Suprapubic skin (tissue), 4 donors: Measurements from ENCODE around the gene ENOX2. TPM values are rescaled to one million over a fixed set of nuclear protein-coding genes. Genes with fewer than 3 reads are reported as not detected.
A peak's percentile ranks its signal among the peaks of the same experiment; 100 is the strongest.

Source experiments
- DNase-seq, 2 donors: peaks; one replicate each; pipeline ENCODE4 v3.0.0-alpha.2; 2019; ENCODE audit warnings: low spot score in 2 of 2
- H3K27ac ChIP-seq: fragments of 200-600 bp; sonication (generic); one replicate; pipeline ENCODE4 v1.5.1; 2019
- H3K27me3 ChIP-seq: fragments of 200-600 bp; sonication (generic); one replicate; pipeline ENCODE4 v1.5.1; 2019
- H3K36me3 ChIP-seq: fragments of 200-600 bp; sonication (generic); one replicate; pipeline ENCODE4 v1.5.1; 2019
- H3K4me1 ChIP-seq: fragments of 200-600 bp; sonication (generic); one replicate; pipeline ENCODE4 v1.5.1; 2019
- H3K4me3 ChIP-seq: fragments of 200-600 bp; sonication (generic); one replicate; pipeline ENCODE4 v1.5.1; 2019; ENCODE audit warnings: mild to moderate bottlenecking
- H3K9me3 ChIP-seq: fragments of 200-600 bp; sonication (generic); one replicate; pipeline ENCODE4 v1.5.1; 2019
- CTCF ChIP-seq, 2 donors: fragments of 200-600 bp in 1 of 2; fragments of 450-650 bp in 1 of 2; sonication (generic) in 1 of 2; IDR thresholded peaks; one replicate each; pipeline ENCODE4 v1.5.1; 2016 to 2019; ENCODE audit warnings: antibody characterized with exemption in 2 of 2, mild to moderate bottlenecking in 1 of 2, moderate library complexity in 1 of 2
- EP300 ChIP-seq: sonication (generic); formaldehyde crosslinking; IDR thresholded peaks from one replicate; pipeline ENCODE4 v1.6.1; 2017; ENCODE audit warnings: antibody characterized with exemption
- POLR2A ChIP-seq, 2 donors: fragments of 450-650 bp; IDR thresholded peaks; one replicate each; pipeline ENCODE4 v1.6.1; 2017; ENCODE audit warnings: antibody characterized with exemption in 2 of 2, mild to moderate bottlenecking in 2 of 2, moderate library complexity in 2 of 2
- POLR2AphosphoS5 ChIP-seq, 3 donors: sonication (generic); formaldehyde crosslinking; IDR thresholded peaks; one replicate each; pipeline ENCODE4 v1.6.1; 2017; ENCODE audit warnings: antibody characterized with exemption in 3 of 3
- WGBS: methylation state at CpG from one replicate; pipeline ENCODE4 v1.1.5; 2018; 5-methylcytosine and 5-hydroxymethylcytosine counted together
- total RNA-seq, 4 donors: library from RNA; depleted of rRNA; stranded (reverse); fragments of >200 nt; gene quantifications; one replicate each; pipeline ENCODE4 v1.1.0, GENCODE V29; 2016

Gene ENOX2, protein sequence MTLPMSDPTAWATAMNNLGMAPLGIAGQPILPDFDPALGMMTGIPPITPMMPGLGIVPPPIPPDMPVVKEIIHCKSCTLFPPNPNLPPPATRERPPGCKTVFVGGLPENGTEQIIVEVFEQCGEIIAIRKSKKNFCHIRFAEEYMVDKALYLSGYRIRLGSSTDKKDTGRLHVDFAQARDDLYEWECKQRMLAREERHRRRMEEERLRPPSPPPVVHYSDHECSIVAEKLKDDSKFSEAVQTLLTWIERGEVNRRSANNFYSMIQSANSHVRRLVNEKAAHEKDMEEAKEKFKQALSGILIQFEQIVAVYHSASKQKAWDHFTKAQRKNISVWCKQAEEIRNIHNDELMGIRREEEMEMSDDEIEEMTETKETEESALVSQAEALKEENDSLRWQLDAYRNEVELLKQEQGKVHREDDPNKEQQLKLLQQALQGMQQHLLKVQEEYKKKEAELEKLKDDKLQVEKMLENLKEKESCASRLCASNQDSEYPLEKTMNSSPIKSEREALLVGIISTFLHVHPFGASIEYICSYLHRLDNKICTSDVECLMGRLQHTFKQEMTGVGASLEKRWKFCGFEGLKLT
- 10 to 100 TPM in 3 of 4 donors, 1 to 10 TPM in 1; 9.6 to 11.1 (median 10.7) TPM for total RNA-seq

DNA sequence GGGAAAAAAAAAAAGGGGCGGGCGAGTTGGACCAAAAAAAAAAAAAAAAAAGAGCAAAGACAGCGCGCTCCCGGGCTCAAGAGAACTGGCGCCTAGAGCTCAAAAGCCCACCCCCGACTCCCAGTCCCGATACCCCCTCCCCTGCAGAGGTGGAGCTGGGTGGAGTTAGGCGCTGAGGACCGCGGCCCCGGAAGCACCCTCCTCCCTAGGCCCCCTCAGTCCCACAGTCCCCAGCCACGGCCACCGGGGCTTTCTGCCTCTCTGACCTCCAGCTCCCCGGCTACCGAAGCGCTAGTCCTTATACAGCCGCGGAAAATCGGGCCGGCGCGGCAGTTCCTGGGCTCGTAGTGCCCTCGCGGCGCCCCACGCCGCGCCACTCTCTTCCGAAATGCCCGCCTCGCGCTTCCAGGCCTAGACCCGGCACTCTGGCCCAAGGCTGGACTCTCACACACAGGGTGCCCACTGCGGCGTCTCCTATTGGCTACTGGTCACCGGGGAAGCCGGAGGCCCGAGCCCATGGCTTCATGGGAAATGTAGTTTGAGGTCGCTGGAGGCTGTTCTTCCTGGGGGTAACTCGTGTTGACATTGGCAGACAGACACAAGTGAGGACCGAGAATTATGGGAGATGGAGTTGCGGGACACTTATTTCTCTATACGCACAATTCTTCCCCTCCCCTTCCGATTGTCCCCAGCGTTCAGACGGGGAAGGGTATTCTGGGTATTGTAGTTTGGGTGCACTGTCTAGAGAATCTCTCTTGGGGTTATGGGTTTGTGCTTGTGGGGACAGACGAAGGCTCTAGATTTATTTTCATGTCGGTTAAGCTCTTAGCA lies at the start of gene ENOX2:
TSS of gene ENOX2 (minus strand) at position 427 of the 831 bp plus-strand sequence. CDS start 199,993 bp downstream, outside the sequence.
- 33% methylated on average over 22 of the region's 50 CpGs for WGBS
- H3K27ac ChIP-seq, result peak within 1 kb of the TSS; percentile 84
- H3K36me3 ChIP-seq, result no peaks in the 10 kb centered on the region
- H3K4me1 ChIP-seq, result peaks cover 8% of the 10 kb centered on the region
- TF ChIP-seq POLR2AphosphoS5 (IDR thresholded peaks at IDR 0.05) (peak in 1 of 3 donors; percentile 20), CTCF (IDR thresholded peaks at IDR 0.05) (no peak), EP300 (no peak), POLR2A (IDR thresholded peaks at IDR 0.05) (peak in 1 of 2 donors; percentile 39)
- H3K4me3 ChIP-seq, result peak within 1 kb of the TSS; percentile 59
- H3K27me3 ChIP-seq, result no peaks in the 10 kb centered on the region
- peak; percentile 94 for DNase-seq
- no peaks in the 10 kb centered on the region for H3K9me3 ChIP-seq

- DNase-seq, result no peak
- no peak for TF ChIP-seq CTCF (IDR thresholded peaks at IDR 0.05)
- TF ChIP-seq POLR2AphosphoS5 (IDR thresholded peaks at IDR 0.05), result no peak
- no peak for TF ChIP-seq POLR2A (IDR thresholded peaks at IDR 0.05)
- no peak for TF ChIP-seq EP300
- no peaks in the 10 kb centered on the region for H3K4me1 ChIP-seq
- no peaks in the 10 kb centered on the region for H3K27me3 ChIP-seq
- H3K27ac ChIP-seq, result no peak overlapping the region
- 51% methylated on average over 2 of the region's 2 CpGs for WGBS
- H3K36me3 ChIP-seq, result no peaks in the 10 kb centered on the region
- no peaks in the 10 kb centered on the region for H3K9me3 ChIP-seq
- no peak overlapping the region for H3K4me3 ChIP-seq
Measured at GRCh38 chrX:130952266-130953043, 49.4 kb upstream of the ENOX2 start.

- TF ChIP-seq EP300 (no peak), POLR2AphosphoS5 (IDR thresholded peaks at IDR 0.05) (no peak), CTCF (IDR thresholded peaks at IDR 0.05) (no peak), POLR2A (IDR thresholded peaks at IDR 0.05) (no peak)
- Histone ChIP-seq H3K36me3 (no peaks in the 10 kb centered on the region), H3K4me3 (no peak overlapping the region), H3K27ac (no peak overlapping the region), H3K27me3 (no peaks in the 10 kb centered on the region), H3K4me1 (no peaks in the 10 kb centered on the region), H3K9me3 (no peaks in the 10 kb centered on the region)
- DNase-seq, result no peak
- 59% methylated on average over 2 of the region's 2 CpGs for WGBS
Measured at GRCh38 chrX:130944230-130944629, 41.2 kb upstream of the ENOX2 start.

- Histone ChIP-seq H3K4me3 (no peak overlapping the region), H3K27me3 (no peaks in the 10 kb centered on the region), H3K36me3 (no peaks in the 10 kb centered on the region), H3K4me1 (no peaks in the 10 kb centered on the region), H3K9me3 (no peaks in the 10 kb centered on the region), H3K27ac (no peak overlapping the region)
- TF ChIP-seq EP300 (no peak), CTCF (IDR thresholded peaks at IDR 0.05) (no peak), POLR2AphosphoS5 (IDR thresholded peaks at IDR 0.05) (no peak)
- DNase-seq, result no peak
Measured at GRCh38 chrX:130937101-130937500, 34.1 kb upstream of the ENOX2 start.
